KMS-11 (cell line): ENCODE measurements around the gene CD3D.
"Not testable (repeated sequence)": the region's sequence is repeated elsewhere in the genome, so short reads cannot be mapped to it uniquely, and the experiment has no call there.

Source experiments
- H2AFZ ChIP-seq: fragments of 200-600 bp; sonication (generic); 2 replicates; pipeline ENCODE4 v1.6.1; 2016; ENCODE audit warnings: antibody characterized with exemption, mixed run types, low read depth
- H3K27ac ChIP-seq: fragments of 200-600 bp; sonication (generic); 2 replicates; pipeline ENCODE4 v1.6.1; 2016; ENCODE audit warnings: mild to moderate bottlenecking, mixed run types
- H3K27me3 ChIP-seq: fragments of 200-600 bp; sonication (generic); 2 replicates; pipeline ENCODE4 v1.6.1; 2017; ENCODE audit warnings: mild to moderate bottlenecking, low read depth, mixed run types, moderate library complexity; ENCODE audit not compliant: insufficient read depth
- H3K36me3 ChIP-seq: fragments of 200-600 bp; sonication (generic); 2 replicates; pipeline ENCODE4 v1.6.1; 2017; ENCODE audit warnings: mild to moderate bottlenecking, mixed run types; ENCODE audit not compliant: insufficient read depth
- H3K4me1 ChIP-seq: fragments of 200-600 bp; sonication (generic); 2 replicates; pipeline ENCODE4 v1.6.1; 2016; ENCODE audit warnings: mild to moderate bottlenecking, low read depth, mixed run types; ENCODE audit not compliant: poor library complexity, severe bottlenecking
- H3K4me2 ChIP-seq: fragments of 200-600 bp; sonication (generic); 2 replicates; pipeline ENCODE4 v1.7.0; 2016; ENCODE audit warnings: mild to moderate bottlenecking, mixed run types
- H3K4me3 ChIP-seq: fragments of 200-600 bp; sonication (generic); IDR thresholded peaks from 2 replicates; pipeline ENCODE4 v1.6.1; 2017; ENCODE audit warnings: low read depth, low read length, mixed read lengths; ENCODE audit not compliant: insufficient read depth
- H3K79me2 ChIP-seq: fragments of 200-600 bp; sonication (generic); 2 replicates; pipeline ENCODE4 v1.6.1; 2016; ENCODE audit warnings: low read depth, mixed run types; ENCODE audit not compliant: insufficient read depth
- H3K9ac ChIP-seq: fragments of 200-600 bp; sonication (generic); 2 replicates; pipeline ENCODE4 v1.6.1; 2016; ENCODE audit warnings: mild to moderate bottlenecking, mixed run types
- H4K20me1 ChIP-seq: fragments of 200-600 bp; sonication (generic); 2 replicates; pipeline ENCODE4 v1.6.1; 2016; ENCODE audit warnings: mild to moderate bottlenecking, mixed run types; ENCODE audit not compliant: insufficient read depth
- TF ChIP-seq, protein P1 (sequence below): fragments of 200-600 bp; sonication (generic); conservative IDR thresholded peaks from 2 replicates; pipeline ENCODE4 v1.6.1; 2017; ENCODE audit warnings: low read depth, mild to moderate bottlenecking, antibody characterized with exemption, low read length, moderate library complexity, mixed read lengths

CD3D gene

DNA sequence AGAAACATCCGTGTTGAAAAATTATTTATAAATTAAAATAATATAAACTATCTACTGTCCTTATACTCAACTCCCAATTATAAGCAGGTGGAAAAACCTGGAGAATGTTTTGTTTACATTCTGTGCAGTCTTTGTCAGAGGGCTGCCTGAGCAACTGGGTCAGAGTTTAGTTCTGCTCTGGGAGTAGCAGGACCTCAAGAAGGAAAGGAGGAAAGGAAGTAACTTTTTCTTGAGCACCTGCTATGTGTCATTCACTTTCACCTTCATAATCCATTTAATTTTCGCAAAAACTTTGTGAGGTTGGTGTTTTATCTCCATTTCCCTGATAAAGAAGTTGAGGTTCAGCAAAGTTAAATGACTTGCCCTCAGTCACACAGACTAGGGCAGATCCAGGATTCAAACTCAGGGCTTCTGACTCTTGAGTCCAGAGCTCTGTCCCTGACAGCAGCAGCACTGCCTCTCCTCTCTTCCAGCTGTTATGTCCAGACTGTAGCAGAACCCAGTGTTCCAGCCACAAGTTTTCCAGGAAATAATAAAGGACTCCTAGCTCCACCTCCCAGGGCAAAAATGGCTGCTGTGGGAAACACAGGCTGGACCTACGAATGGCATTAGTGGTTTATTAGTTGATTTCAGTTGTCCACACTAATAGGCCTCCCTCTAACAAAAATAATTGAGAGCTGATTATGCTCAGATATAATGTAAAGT, 31.6 kb downstream of the CD3D start:
- TF ChIP-seq, protein P1, sequence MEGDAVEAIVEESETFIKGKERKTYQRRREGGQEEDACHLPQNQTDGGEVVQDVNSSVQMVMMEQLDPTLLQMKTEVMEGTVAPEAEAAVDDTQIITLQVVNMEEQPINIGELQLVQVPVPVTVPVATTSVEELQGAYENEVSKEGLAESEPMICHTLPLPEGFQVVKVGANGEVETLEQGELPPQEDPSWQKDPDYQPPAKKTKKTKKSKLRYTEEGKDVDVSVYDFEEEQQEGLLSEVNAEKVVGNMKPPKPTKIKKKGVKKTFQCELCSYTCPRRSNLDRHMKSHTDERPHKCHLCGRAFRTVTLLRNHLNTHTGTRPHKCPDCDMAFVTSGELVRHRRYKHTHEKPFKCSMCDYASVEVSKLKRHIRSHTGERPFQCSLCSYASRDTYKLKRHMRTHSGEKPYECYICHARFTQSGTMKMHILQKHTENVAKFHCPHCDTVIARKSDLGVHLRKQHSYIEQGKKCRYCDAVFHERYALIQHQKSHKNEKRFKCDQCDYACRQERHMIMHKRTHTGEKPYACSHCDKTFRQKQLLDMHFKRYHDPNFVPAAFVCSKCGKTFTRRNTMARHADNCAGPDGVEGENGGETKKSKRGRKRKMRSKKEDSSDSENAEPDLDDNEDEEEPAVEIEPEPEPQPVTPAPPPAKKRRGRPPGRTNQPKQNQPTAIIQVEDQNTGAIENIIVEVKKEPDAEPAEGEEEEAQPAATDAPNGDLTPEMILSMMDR: no peak
- no peak overlapping the region for H3K9ac ChIP-seq
- H3K79me2 ChIP-seq: no peaks in the 10 kb centered on the region
- H3K4me2 ChIP-seq: no peak overlapping the region
- H4K20me1 ChIP-seq: no peaks in the 10 kb centered on the region
- H3K27ac ChIP-seq: no peak overlapping the region
- H3K27me3 ChIP-seq: no peaks in the 10 kb centered on the region
- H3K4me3 ChIP-seq: no peak overlapping the region
- no peaks in the 10 kb centered on the region for H3K36me3 ChIP-seq
- H3K4me1 ChIP-seq: peaks cover 7% of the 10 kb centered on the region
- no peak overlapping the region for H2AFZ ChIP-seq

DNA sequence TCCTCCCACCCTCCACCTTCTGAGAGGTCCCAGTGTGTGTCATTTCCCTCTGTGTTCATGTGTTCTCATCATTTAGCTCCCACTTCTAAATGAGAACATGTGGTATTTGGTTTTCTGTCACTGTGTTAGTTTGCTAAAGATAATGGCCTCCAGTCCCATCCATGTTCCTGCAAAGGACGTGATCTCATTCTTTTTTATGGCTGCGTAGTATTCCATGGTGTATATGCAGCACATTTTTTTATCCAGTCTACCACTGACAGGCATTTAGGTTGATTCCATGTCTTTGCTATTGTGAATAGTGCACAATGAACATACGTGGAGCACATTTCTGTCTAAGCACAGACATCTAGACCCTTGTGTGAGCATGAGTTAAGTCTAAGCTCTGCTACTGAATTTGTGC, 32.2 kb downstream of the CD3D start:
- Histone ChIP-seq H4K20me1 (no peaks in the 10 kb centered on the region), H3K27ac (no peak overlapping the region), H3K4me1 (peaks cover under 1% of the 10 kb centered on the region), H3K4me3 (no peak overlapping the region), H3K9ac (no peak overlapping the region), H3K36me3 (no peaks in the 10 kb centered on the region), H2AFZ (no peak overlapping the region), H3K4me2 (no peak overlapping the region), H3K27me3 (no peaks in the 10 kb centered on the region), H3K79me2 (no peaks in the 10 kb centered on the region)
- TF ChIP-seq, protein P1: no peak

DNA sequence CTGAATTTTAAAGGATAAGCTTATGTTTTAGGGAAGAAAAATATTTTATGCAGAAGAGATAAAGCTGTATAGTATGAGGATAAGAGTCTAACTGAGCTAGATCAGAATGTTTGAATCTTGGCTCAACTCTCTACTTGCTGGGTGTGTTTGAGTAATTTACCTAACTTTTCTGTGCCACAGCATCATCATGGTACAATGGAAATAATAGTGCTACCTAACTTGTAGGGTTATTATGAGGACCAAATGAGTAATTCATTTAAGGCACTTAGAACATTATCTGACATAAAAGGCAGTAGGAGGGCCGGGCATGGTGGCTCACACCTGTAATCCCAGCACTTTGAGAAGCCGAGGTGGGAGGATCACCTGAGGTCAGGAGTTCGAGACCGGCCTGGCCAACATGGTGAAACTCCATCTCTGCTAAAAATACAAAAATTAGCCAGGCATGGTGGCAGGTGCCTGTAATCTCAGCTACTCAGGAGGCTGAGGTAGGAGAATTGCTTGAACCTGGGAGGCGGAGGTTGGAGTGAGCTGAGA, 33.4 kb downstream of the CD3D start:
- H3K4me2 ChIP-seq, H3K9ac ChIP-seq, H3K36me3 ChIP-seq, H3K27ac ChIP-seq, H2AFZ ChIP-seq, H3K4me1 ChIP-seq, H3K4me3 ChIP-seq, H3K27me3 ChIP-seq, H3K79me2 ChIP-seq, H4K20me1 ChIP-seq: not testable (repeated sequence)

DNA sequence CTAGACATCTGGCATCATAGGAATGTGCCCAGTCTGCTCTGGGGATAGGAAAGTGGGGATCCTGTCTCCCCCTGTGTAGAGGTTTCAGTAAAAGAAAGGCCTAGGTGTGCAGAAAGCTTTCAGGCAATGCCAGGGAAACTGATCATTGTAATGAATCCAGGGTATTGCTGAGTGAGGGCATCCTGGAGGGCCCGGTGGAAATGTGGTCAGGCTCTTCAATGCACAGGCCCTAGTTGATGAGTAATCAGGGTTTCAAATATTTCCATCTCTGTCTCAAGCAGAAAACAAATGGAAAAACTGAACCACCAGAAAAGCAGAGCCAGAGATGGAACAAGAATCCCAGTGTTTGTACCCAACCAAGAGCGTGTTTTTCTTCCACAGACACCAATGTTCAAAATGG, 35.9 kb downstream of the CD3D start:
- H3K27ac ChIP-seq: no peak overlapping the region
- no peaks in the 10 kb centered on the region for H4K20me1 ChIP-seq
- H3K36me3 ChIP-seq: no peaks in the 10 kb centered on the region
- H3K4me1 ChIP-seq: no peaks in the 10 kb centered on the region
- H3K9ac ChIP-seq: no peak overlapping the region
- no peaks in the 10 kb centered on the region for H3K27me3 ChIP-seq
- H2AFZ ChIP-seq: no peak overlapping the region
- no peak overlapping the region for H3K4me2 ChIP-seq
- TF ChIP-seq, protein P1: no peak
- no peaks in the 10 kb centered on the region for H3K79me2 ChIP-seq
- H3K4me3 ChIP-seq: no peak overlapping the region

DNA sequence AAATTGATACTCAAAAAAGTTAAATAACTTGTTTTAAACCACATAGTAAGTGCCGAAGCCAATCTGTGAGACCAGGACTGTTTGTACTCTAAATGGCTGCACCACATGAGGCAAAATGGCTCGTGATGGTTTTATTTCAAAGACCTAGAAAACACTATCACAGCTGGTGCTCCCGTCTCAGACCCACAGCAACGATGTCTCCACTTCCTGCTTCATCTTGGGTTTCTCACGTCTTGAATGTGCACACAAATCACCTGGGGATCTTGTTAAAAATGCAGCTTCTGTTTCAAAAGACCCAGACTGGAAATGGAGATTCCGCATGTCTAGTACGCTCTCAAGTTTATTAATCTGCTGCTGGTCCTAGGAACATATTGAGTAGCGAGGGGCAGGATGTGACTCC, 36.8 kb downstream of the CD3D start:
- H3K4me1 ChIP-seq: no peaks in the 10 kb centered on the region
- no peak overlapping the region for H3K9ac ChIP-seq
- no peak overlapping the region for H3K27ac ChIP-seq
- H3K27me3 ChIP-seq: no peaks in the 10 kb centered on the region
- H3K4me3 ChIP-seq: no peak overlapping the region
- H3K36me3 ChIP-seq: no peaks in the 10 kb centered on the region
- TF ChIP-seq, protein P1: no peak
- no peak overlapping the region for H3K4me2 ChIP-seq
- H4K20me1 ChIP-seq: no peaks in the 10 kb centered on the region
- H3K79me2 ChIP-seq: no peaks in the 10 kb centered on the region
- H2AFZ ChIP-seq: no peak overlapping the region
